CD4-positive, alpha-beta T cell treated with Interleukin-17A for 4 hours (primary cell): ENCODE data around the gene FAS.

ENCODE experiments used
- DNase-seq: peaks from one replicate; pipeline ENCODE4 v3.0.0-alpha.2; 2020; ENCODE audit warnings: mixed read lengths

FAS gene

DNA sequence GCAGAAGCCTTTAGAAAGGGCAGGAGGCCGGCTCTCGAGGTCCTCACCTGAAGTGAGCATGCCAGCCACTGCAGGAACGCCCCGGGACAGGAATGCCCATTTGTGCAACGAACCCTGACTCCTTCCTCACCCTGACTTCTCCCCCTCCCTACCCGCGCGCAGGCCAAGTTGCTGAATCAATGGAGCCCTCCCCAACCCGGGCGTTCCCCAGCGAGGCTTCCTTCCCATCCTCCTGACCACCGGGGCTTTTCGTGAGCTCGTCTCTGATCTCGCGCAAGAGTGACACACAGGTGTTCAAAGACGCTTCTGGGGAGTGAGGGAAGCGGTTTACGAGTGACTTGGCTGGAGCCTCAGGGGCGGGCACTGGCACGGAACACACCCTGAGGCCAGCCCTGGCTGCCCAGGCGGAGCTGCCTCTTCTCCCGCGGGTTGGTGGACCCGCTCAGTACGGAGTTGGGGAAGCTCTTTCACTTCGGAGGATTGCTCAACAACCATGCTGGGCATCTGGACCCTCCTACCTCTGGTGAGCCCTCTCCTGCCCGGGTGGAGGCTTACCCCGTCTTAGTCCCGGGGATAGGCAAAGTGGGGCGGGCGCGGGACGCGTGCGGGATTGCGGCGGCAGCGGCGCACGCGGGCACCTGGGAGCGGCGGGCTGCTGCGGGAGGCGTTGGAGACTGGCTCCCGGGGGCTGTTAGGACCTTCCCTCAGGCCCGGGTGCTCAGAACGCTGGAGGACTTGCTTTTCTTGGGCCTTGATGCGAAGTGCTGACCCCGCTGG is at the start of gene FAS:
Gene FAS, plus strand, starts transcription at position 415 of the 777 bp plus-strand sequence. Its CDS starts 79 bp downstream, at position 494.
- peak; percentile 87 for DNase-seq

DNA sequence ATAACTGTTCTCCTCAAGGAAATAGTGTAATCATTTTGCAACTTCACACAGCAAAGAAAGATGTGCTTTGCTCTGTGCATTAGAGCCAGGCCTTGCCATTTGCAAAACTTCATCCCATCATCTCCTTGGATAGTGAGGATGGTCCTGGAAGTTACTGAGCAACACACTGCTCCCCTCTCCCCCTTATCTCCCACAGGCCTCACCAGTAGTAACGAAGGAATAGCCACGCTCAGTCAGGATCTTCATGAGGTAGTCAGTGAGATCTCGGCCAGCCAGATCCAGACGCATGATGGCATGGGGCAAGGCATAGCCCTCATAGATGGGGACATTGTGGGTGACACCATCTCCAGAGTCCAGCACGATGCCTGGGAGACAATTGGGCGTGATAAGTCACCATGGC is 49.6 kb upstream of the FAS start:
- DNase-seq, result no peak

DNA sequence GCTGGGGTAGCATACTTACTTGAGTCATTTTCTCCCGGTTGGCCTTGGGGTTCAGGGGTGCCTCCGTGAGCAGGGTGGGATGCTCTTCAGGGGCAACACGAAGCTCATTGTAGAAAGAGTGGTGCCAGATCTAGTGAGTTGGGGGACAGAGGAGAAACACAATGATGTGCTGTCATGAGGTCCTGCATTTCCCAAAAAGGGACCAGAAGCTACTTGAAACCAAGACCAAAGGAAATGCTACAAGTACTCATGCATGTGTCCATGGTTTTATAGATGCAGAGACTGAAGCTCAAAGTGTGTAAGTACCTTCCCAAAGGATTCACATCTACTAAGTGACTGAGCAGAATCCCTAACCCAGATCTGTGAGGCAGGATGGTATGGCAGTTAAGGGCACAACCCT is 46.8 kb upstream of the FAS start:
- no peak for DNase-seq

DNA sequence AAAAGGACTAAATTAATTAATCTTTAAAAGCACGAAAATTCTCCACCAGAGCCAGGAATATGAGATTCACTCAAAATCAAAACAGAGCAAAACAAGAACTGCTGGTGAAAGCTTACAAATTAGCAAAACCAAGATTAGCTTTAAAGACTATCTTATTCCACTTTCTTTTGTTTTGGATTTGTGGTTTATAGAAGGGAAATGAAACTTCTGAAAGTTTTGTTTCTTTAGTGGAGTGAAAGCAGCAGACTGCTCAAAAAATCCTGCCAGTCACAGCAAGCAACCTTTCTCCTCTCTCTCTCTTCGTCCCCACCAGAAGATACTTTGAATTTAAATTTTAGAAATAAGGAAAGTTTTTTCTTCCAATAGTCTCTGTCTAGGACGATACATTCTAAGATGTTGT is 45.8 kb upstream of the FAS start:
- DNase-seq, result no peak

DNA sequence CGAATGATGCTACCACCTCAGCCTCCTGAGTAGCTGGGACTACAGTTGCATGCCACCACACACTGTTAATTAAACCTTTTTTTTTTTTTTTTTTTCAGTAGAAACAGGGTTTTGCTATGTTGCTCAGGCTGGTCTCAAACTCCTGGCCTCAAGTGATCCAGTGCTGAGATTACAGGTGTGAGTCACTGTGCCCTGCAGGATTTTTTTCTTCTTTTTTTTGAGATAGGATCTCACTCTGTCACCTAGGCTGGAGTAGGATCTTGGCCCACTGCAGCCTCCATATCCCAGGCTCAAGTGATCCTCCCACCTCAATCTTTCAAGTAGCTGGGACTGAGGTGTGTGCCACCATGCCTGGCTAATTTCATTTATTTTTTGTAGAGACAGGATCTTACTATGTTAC is 44.4 kb upstream of the FAS start:
- no peak for DNase-seq

GRCh38 chr10:88946965-88947590 is 43.5 kb upstream of the FAS start:
- no peak for DNase-seq

DNA sequence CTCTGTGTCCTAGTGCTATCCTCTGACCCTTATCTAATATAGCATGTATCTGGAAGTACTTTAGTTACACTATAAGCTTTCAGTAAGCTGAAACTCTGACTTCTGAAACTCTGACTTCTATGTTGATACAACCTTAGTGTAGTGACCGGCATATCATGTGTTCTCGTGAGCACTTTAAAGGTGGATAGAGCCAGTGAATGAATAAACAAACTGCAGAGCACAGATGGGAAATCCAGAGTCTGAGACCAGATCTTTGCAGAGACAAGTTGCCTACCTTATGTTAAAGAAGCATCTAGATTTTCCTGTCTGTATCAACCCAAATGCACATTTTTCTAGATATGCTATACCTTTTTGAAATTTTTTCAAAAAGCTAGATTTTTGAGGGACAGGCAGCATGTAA is 41.5 kb upstream of the FAS start:
- DNase-seq, result no peak

DNA sequence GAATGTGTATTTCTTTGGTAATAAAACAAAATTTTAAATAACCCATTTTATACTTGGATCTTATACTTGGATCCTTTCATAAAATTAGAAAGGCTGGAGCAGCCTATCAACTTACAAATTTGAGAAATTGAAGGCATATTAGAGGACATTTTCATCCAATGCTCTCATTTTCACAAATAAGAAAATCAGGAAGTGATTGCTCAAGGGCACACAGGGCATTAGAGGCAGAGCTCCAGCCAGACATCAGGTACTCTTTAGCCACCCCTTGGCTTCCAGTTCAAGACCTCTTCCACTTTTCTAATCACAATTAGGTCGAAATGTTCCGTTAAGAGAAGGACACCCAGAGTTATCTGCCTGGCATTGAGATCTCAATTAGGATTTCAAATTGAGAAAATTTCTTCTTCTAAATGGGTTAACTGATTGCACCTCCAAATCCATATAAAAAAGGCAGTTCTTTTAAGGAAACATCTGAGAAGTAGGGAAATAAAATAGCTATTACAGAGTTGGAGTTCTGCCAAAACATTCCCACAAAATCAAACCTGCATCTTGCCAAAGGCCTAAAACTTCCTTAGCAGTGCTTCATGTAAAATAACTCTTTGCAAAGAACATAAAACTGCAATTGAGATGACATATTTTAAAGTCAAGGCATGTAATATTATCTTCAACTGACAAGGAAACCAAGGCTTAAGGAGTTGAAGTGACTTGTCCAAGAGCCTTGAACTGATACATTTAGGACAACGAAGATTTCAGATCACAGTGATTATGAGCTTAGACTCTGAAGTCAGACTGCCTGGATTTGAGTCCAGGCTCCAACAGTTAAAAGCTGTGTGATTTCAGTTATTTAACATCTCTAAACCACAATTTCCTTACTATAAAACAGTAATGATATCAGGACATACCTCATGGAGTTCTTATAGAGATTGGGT is 40.4 kb upstream of the FAS start:
- no peak for DNase-seq

GRCh38 chr10:88952647-88953111 is 37.9 kb upstream of the FAS start, which contains the start of gene ACTA2:
TSS of gene ACTA2 (minus strand) at chr10:88952773. CDS start at chr10:88948930, 3,843 bp downstream.
- DNase-seq, result no peak

- DNase-seq, result no peak
Measured at GRCh38 chr10:88953662-88954061, 36.9 kb upstream of the FAS start.

DNA sequence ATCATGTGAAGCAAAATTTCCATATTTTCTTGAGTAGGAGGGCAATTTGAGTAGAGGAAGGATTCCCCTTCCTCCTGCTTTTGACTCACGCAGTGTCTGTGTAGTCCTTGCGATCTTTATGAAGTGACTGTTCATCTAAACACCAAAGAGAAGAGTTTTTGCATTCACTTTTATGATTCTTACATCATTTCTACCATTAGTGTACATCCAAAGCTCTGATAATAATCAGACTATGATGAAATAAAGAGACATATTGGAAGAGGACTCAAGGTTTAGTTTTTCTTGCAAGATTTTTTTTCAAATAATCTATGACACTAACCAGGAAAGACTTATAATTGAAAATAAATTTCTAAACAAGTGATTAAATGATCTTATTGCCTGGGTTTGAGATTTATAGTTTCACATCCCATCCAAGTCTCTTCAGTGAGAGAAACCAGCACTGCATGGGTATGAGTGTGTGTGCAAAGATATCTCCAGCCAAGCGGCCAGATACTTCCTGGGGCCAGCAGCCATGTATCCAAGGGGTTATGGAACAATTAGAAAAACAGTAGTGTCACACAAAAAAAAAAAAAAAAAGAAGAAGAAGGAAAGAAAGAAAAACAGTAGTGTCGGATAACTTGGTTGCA is 36.0 kb upstream of the FAS start:
- no peak for DNase-seq

DNA sequence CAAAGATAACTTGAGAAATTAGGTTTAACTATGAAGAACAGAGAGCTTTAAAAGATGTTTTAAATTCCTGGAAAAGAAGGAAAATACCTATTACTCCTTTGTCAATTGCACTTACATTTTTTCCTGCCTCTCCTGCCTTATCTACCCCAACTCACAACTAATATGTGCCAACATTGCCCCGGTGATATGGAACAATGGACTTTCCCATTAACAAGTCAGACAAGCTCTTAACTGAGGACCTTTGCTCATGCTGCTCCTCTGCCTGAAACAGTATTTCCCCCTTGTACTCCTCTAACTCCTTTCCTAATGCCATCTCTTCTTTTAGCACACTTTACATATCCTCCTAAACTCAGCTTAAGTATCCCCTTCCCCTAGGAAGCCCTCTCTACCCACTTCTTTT is 33.2 kb upstream of the FAS start:
- DNase-seq, result no peak

- DNase-seq, result no peak
Measured at GRCh38 chr10:88958721-88959120, 31.9 kb upstream of the FAS start.

GRCh38 chr10:88960802-88961201 is 29.8 kb upstream of the FAS start:
- DNase-seq, result no peak

DNA sequence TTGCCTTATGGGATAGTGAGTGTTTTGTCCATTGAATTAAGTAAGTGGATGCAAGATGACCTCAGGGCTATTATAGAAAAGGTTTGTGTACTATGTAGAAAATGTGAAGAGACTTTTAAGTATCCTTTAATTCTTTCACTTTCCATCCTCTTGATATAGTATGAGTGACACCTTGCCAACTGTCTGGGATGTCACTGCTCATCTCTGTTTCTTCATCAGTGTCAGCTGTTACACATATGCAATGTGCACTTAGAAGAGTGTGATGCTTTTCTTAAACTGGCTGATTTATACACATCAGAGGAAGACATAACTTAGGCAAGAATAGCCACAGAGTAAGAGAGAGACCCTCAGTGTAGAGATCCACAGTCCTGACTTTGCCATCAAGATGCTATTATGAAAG is 29.3 kb upstream of the FAS start:
- DNase-seq, result no peak

GRCh38 chr10:88962336-88962735 is 28.3 kb upstream of the FAS start:
- DNase-seq, result no peak

DNA sequence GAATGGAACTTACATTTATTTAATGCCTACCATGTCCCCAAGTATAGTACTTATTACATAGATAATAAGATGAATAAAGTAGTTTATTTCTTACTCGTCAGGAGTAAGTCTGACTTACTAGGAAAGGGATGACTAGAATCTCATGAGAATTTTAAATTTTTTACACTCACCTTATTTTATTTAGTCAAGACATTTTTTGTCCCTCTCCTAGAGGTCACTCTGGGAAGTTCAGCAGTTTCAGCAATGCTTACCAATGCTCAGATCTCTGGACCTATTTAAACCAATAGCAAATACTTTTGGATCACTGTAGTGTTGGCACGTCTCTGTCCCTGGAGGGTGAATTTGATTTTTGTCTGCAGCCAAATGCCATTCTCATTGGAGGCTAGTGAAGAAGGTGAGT is 27.3 kb upstream of the FAS start:
- no peak for DNase-seq

DNA sequence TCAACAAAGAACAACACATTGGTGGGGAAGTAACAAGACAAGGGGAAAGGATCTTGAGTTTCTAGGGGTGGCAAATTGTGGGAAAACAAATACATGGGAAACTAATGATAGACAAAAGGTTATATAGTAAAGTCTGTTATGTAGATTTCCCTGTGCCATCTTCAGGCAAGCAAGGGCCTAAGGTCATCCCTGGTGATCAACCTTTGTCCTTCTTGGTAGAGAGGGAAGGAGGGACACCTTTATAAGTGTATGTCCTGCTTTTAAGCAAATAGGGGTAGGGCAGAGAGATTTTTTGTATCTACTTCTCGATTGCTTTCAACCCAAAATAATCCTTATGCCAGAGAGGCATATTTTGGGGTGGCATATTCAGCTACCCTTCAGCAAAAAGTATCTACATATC is 26.2 kb upstream of the FAS start:
- DNase-seq, result no peak

DNA sequence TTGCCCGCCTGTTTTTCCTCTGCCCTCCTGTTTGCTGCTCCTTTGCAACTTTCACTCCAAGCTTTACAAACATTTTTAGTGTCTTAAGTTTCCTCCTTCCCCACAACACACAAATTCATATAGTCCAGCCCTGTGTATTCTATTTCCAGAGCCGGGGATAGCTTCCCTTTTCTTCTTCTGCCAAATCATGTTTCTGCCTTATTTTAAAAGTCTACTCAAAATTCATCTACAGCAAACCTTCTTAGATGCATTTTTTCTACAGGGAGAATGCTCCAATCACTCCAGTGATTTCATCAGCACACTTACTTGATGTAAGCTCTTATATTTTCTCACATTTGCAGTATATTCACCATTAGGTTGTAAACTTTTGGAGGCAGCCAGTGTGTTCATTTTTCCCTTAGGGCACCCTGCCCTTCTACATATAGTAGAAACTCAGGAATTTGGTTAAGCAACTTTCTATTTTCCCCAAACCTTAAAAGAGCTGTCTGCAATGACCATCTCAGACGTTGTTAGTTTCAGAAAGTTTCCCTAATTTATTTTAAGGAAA is 25.7 kb upstream of the FAS start:
- no peak for DNase-seq

DNA sequence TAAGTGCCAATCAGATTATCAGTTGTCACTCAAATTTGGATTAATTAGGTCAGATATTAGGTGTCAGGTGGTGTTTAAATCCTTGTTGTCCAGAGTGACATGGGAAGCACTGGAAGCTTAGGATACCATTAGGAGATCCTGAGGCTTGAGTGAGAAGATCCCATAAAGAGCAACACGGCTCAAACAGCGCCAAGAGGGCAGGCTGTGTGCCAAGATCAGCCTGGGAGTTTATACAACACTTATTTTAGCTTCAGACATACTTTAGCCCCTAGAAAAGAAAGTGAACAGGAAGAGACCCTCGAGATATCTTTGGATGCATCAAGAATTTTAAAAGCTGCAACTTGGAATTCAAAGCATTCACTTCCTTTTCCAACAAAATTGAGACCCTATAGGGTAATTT is 23.8 kb upstream of the FAS start:
- no peak for DNase-seq

DNA sequence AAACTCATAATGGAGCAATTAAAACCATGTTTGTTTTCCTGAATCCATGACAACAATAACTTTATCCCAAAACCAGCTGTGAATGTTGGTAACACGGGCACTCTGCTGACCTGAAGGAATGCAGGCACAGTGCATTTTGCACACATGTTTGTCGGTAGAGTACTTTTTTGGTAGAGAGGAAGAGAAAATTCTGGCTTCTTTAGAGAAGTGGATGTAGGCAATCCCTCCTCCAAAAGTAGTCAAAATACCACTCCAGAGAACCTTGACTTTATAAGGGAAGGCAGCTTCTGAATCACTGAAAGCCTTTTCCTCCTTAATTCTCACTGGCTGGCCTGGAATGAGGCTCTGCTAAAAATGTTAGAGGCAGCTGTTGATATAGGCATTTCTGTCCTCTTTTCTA is 22.2 kb upstream of the FAS start:
- no peak for DNase-seq

GRCh38 chr10:88971221-88972061 is 19.2 kb upstream of the FAS start:
- DNase-seq, result no peak
